A673 (cell line): ENCODE results near the gene PNPLA2.

Experiments used
- CTCF ChIP-seq: fragments of 300-800, 200-600 bp; sonication (generic); conservative IDR thresholded peaks from 2 replicates; pipeline ENCODE4 v1.5.1; 2017; ENCODE audit warnings: low read depth, mild to moderate bottlenecking, antibody characterized with exemption, low read length, moderate library complexity, mixed read lengths
- EZH2 ChIP-seq: fragments of 200-600 bp; sonication (generic); IDR thresholded peaks from 2 replicates; pipeline ENCODE4 v1.6.1; 2017; ENCODE audit warnings: borderline replicate concordance, low read depth, mild to moderate bottlenecking, mixed read lengths, antibody characterized with exemption, low read length; ENCODE audit not compliant: poor library complexity, severe bottlenecking

- no peak for TF ChIP-seq CTCF
- TF ChIP-seq EZH2: no peak
Observed at GRCh38 chr11:833849-834311, 15.2 kb downstream of the PNPLA2 start.
